PC-9 (cell line): ENCODE measurements around the gene NPHP4.

ENCODE experiments used
- EZH2 ChIP-seq: fragments of 200-600 bp; sonication (generic); IDR thresholded peaks from 2 replicates; pipeline ENCODE4 v1.8.0; 2017; ENCODE audit warnings: antibody characterized with exemption, low read depth
- TF ChIP-seq, protein P1 (sequence below): fragments of 200-600 bp; sonication (generic); conservative IDR thresholded peaks from 2 replicates; pipeline ENCODE4 v1.6.1; 2017; ENCODE audit warnings: mixed run types, antibody characterized with exemption, mild to moderate bottlenecking, moderate library complexity

DNA sequence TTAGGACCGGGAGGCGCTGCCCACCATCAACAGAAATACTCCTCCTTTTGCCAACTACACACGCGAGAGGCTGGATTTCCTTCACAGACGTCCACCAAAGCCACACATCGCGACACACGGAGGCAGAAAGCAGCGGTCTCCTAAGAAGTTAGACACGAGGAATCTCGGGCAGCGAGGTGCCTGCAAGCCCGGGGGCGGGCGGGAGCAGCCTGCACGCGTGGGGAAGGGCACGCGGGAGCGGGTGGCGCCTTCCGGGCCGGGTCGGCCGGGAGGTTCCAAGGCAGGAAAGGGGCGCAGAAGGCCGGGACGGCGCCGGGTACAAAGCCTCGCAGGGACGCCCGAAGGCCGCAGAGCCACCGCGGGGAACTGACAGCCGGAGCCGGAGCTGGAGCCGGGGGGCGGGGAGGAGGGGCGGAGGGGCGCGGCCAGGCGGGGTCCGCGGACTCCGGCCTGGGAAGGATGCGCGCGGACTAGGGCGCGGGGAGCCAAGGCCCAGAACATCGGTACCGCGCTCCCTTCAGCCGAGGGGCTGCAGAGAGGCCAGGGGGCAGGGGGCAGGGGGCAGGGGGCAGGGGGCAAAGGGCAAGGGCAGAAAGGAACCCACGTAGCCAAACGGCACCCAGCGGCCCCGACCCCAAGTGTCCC is 722 bp downstream of the NPHP4 start:
- TF ChIP-seq, protein P1, sequence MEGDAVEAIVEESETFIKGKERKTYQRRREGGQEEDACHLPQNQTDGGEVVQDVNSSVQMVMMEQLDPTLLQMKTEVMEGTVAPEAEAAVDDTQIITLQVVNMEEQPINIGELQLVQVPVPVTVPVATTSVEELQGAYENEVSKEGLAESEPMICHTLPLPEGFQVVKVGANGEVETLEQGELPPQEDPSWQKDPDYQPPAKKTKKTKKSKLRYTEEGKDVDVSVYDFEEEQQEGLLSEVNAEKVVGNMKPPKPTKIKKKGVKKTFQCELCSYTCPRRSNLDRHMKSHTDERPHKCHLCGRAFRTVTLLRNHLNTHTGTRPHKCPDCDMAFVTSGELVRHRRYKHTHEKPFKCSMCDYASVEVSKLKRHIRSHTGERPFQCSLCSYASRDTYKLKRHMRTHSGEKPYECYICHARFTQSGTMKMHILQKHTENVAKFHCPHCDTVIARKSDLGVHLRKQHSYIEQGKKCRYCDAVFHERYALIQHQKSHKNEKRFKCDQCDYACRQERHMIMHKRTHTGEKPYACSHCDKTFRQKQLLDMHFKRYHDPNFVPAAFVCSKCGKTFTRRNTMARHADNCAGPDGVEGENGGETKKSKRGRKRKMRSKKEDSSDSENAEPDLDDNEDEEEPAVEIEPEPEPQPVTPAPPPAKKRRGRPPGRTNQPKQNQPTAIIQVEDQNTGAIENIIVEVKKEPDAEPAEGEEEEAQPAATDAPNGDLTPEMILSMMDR = no peak
- no peak for TF ChIP-seq EZH2
